HG03342 (cell line): ENCODE results near the gene PDCD2L.
"Not testable (repeated sequence)": the region's sequence is repeated elsewhere in the genome, so short reads cannot be mapped to it uniquely, and the experiment has no call there.

Source experiments
- ATAC-seq: cut with Tn5 transposase; IDR thresholded peaks from one replicate; pipeline ENCODE4 v1.9.1; 2021; ENCODE audit warnings: mild to moderate bottlenecking, moderate library complexity; ENCODE audit not compliant: unreplicated experiment

PDCD2L gene

GRCh38 chr19:34409189-34410164, 5.3 kb downstream of the PDCD2L start:
- no peak for ATAC-seq

GRCh38 chr19:34411216-34411615, 7.0 kb downstream of the PDCD2L start:
- ATAC-seq, result no peak

GRCh38 chr19:34416021-34416545, 11.9 kb downstream of the PDCD2L start:
- ATAC-seq, result no peak

GRCh38 chr19:34418300-34418699, 14.1 kb downstream of the PDCD2L start:
- no peak for ATAC-seq

- ATAC-seq, result no peak
Measured at GRCh38 chr19:34426096-34426661, 22.0 kb downstream of the PDCD2L start.

DNA sequence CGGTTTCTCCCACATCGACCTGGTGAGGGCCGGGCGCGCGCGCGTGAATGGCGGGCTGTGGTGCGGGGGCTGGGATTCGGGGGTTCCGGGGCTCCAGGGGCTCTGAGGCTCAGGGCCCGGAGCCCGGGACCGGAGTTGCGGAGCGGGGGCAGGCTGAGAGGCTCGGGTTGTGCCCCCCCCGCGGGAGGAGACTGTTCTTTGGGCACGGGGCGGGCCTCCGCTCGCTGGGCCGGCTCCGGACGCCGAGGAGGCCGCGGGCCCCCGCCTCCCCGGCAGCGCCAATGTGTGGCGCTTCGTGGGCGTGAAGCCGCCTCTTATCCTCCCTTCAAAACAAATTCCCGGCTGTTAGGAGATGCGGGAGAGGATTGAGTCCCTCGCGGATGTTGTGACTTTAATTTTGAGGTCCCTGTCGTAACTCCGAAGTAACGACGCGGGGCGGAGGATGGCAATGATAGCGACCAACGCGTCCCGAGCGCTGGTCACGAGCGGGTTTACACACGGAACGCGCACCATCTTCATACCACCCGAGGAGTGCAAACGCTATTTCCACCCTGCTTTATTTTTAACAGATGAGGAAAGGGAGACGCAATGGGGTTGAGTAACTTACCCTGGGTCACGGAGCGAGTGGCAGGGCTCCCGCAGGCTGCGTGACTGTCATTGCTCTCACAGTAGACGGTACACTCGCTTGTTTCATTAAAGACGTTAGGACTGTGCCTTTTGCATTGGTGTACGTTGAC, 24.5 kb downstream of the PDCD2L start:
- ATAC-seq, result peak; percentile 30

GRCh38 chr19:34429553-34429952, 25.4 kb downstream of the PDCD2L start:
- ATAC-seq, result no peak

DNA sequence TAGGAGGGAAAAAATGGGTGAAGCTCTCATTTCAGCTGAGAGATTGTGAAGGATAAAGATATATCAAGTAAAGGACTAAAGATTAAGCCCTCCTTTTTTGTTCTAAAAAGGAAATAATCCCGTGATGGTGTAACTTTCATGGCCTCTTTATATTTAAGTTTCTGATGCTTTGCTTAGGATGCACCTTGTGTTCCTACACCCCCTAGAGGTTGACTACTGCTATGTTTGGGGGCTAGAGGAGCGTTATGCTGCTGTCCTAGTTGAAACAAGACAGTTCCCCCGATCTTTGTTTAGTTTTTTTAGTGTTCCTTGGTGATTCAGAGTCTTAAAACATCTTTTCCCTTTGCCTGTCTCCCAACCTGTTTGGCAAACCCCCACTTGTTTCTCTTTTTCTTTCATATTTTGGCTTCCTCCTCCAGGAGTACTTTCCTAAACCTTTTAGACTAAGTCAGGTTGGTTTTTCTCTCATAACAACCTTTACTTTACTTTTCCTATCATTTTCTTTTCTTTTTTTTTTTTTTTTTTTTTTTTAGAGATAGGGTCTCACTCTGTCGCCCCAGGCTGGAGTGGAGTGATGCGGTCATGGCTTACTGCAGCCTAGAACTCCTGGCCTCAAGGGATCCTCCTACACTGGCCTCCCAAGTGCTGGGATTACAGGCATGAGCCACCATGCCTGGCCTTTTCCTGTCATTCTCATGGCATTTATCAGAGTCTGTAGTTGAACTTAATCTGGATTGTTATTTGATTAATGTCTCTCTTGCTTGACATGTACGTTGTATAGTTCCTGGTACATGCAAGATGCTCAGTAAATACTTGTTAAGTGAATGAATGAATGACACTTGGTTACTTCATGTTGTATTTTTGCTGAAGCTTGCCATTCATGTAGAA, 26.8 kb downstream of the PDCD2L start:
- no peak for ATAC-seq

DNA sequence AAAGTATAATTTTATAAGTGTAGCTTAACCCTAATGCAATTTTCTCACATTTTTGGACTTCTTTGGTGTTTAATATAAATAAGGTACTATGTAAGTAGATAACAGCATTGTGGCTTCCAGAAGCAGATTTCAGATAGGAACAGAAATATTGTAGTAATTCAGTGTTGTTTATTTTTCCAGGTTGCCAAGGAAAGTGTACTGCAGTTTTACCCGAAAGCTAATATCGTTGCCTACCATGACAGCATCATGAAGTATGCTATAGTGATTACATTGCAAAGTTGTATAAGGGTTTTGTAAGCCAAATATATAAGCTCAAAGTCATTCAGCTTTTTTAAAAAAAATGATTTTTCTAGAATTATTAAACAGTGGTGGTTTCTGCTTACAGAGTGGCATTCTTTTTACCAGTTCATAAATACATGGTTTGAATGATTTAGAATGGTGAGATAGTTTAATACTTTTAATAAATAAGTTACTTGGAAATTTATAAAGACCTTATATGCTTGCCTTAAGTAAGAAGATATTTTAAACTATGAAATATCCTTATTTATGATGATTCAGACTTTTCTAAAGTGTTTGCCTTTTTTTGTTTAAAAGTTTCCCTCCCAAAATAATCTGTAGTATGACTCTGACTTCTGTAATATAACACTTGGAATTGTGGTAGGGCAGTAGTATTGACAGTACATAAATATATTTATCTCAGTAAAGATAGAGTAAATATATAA, 27.6 kb downstream of the PDCD2L start:
- no peak for ATAC-seq

- no peak for ATAC-seq
Measured at GRCh38 chr19:34432797-34433196, 28.6 kb downstream of the PDCD2L start.

- ATAC-seq, result no peak
Measured at GRCh38 chr19:34436716-34437115, 32.5 kb downstream of the PDCD2L start.

- no peak for ATAC-seq
Measured at GRCh38 chr19:34448191-34448590, 44.0 kb downstream of the PDCD2L start.

GRCh38 chr19:34452723-34453122, 48.5 kb downstream of the PDCD2L start:
- no peak for ATAC-seq

DNA sequence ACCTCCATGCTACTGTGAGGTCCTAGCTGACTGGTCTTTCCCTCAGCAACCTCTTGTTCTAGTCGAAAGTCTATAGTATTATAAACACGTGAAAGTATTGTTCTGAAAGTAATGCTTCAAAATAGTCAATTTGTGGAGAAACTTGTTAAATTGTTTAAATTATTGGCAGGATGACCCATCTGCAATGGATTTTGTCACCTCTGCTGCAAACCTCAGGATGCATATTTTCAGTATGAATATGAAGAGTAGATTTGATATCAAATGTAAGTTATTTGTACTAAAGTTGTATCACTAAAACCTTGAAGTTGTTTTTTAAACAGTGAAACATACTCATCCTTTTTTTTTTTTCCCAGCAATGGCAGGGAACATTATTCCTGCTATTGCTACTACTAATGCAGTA, 49.9 kb downstream of the PDCD2L start:
- no peak for ATAC-seq

DNA sequence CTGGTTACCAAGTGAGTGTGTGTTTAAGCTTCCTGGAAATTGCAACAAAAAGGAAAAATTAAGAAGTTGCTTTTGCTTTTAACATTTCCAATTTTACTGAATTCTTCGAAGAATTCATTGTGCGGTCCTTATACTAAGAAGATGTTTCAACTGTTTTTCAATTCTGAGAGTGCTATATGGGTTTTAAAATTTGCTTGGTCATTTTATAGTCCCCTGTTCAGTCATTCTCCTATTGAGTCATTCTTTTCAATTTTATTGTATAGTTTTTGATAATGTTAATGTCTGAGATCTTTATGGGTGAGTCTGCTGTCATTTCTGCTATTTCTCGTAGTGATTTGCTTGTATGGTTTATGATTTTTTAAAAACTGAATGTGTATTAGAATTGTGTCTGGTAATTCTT, 50.5 kb downstream of the PDCD2L start:
- no peak for ATAC-seq

GRCh38 chr19:34455783-34456480, 51.7 kb downstream of the PDCD2L start:
- not testable (repeated sequence) for ATAC-seq

GRCh38 chr19:34457446-34457845, 53.2 kb downstream of the PDCD2L start:
- ATAC-seq, result no peak

GRCh38 chr19:34458677-34459076, 54.5 kb downstream of the PDCD2L start:
- ATAC-seq, result no peak

DNA sequence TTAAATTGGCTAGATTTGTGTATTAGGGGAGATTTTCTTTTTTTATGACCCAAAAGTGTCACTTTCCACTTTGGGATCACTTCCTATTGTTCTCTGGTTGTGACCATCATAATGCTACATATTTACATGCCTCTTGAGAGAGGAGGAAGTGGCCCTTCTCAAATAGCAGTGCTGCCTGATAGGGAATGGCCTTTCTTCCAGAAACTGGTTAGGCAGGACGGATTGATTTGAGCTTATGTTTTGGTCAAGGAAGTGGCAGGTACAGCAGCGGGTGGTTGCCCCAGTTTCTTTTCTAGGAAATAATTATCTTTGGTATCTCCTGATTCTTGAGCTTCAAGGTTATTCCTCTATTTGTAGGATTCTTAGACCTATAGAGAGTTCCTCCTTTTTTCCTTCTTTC, 55.4 kb downstream of the PDCD2L start:
- no peak for ATAC-seq
